MCF 10A (cell line): ENCODE measurements around the gene RASA2. TPM values are rescaled to one million over a fixed set of nuclear protein-coding genes. Genes with fewer than 3 reads are reported as not detected.
A peak's percentile ranks its signal among the peaks of the same experiment; 100 is the strongest.

ENCODE experiments used
- BruUV-seq: library from RNA; stranded (reverse); fragments of 400-500 nt; replicated peaks from 2 replicates; lab custom pipeline; 2021; lab: Mats Ljungman, UMichigan
- CTCF ChIA-PET: fragments of 300-600 bp; sonication (Branson Sonifier 250); formaldehyde crosslinking; extraction: SDS; loops from one replicate; lab custom pipeline; 2021; ENCODE audit warnings: antibody characterized with exemption, inconsistent platforms; lab: Yijun Ruan, JAX
- POLR2A ChIA-PET: fragments of 300-600, 350-650 bp; sonication (Branson Sonifier 250); formaldehyde crosslinking; extraction: SDS; loops from one replicate; lab custom pipeline; 2020; ENCODE audit warnings: antibody characterized with exemption, inconsistent platforms; lab: Yijun Ruan, JAX
- DNase-seq: peaks from one replicate; pipeline ENCODE4 v3.0.0-alpha.2; 2018; ENCODE audit not compliant: unreplicated experiment
- H3K27ac Mint-ChIP-seq: one replicate; pipeline ENCODE4 v1.8.0; 2022; ENCODE audit warnings: mild to moderate bottlenecking, low read depth, mixed read lengths; ENCODE audit not compliant: unreplicated experiment
- H3K27me3 Mint-ChIP-seq: one replicate; pipeline ENCODE4 v1.8.0; 2022; ENCODE audit warnings: mixed read lengths; ENCODE audit not compliant: insufficient read depth, unreplicated experiment
- H3K36me3 Mint-ChIP-seq: one replicate; pipeline ENCODE4 v1.8.0; 2022; ENCODE audit warnings: mild to moderate bottlenecking, moderate library complexity, mixed read lengths; ENCODE audit not compliant: insufficient read depth, unreplicated experiment
- H3K4me1 Mint-ChIP-seq: one replicate; pipeline ENCODE4 v1.8.0; 2022; ENCODE audit warnings: mixed read lengths; ENCODE audit not compliant: insufficient read depth, unreplicated experiment
- H3K4me3 Mint-ChIP-seq: one replicate; pipeline ENCODE4 v1.8.0; 2022; ENCODE audit warnings: mild to moderate bottlenecking, moderate library complexity, mixed read lengths; ENCODE audit not compliant: unreplicated experiment
- H3K9me3 Mint-ChIP-seq: one replicate; pipeline ENCODE4 v1.8.0; 2022; ENCODE audit warnings: mixed read lengths; ENCODE audit not compliant: unreplicated experiment
- intact Hi-C: fragments of 100-400 bp; cut with micrococcal nuclease; formaldehyde crosslinking; loops from 2 replicates; pipeline ENCODE4 v1.14.1; 2022
- total RNA-seq: library from RNA; stranded (reverse); gene quantifications from 2 replicates; pipeline ENCODE4 v1.2.3, GENCODE V29; 2022
- TF ChIP-seq, protein P1 (sequence below): fragments of 200-600 bp; IDR thresholded peaks from one replicate; pipeline ENCODE4 v1.8.0; 2022; ENCODE audit warnings: antibody characterized with exemption, mild to moderate bottlenecking; ENCODE audit not compliant: unreplicated experiment

Gene RASA2
- total RNA-seq, 1 experiment from 2014 or later: 19.5 TPM

DNA sequence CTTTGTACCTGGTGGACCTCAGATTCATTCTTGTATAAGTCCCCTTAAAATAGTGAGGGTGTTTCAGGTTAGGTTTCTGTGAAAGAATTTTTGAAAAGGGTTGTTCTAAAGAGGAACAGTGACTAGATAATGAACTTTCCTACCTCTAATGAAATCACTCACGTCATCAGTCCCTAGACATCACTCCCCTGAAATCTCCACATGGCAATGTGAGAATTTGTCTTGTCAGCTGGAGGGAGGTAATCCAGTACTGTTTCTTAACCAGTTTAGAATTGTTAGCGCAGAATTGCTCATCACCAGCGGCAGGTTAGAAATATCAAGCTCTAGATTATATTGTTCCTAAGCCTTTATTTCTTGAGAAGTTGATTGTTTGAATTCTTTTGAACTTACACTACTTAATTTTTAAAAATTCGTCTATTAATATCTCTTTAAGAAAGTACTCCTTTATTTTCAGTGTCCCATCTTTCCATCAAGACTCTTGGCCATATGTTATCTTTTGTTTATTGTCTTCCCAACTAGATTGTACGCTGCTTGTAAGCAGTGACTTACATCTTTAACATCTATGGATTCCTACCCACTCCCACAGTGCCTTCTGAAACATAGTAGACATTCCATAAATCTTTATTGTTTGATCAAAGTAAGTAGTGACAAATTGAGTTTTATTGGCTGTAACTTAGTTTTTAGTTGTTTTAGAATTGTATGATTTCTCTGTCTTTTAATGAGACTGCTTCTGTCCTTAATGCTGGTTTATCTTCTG, 52.8 kb downstream of the RASA2 start:
- Mint-ChIP-seq H3K36me3 (peaks cover 43% of the 10 kb centered on the region), H3K27ac (peak overlapping the region; percentile 35)
- POLR2A ChIA-PET: interaction anchor here (0.6 to 1.0 kb wide), 3 partner anchors 8 to 395 kb away, joined by 3 to 4 read pairs (median 3); no protein-coding TSS in a partner anchor

GRCh38 chr3:141540531-141540930, 53.7 kb downstream of the RASA2 start:
- Mint-ChIP-seq H3K27ac (peak overlapping the region; percentile 35), H3K9me3 (no peaks in the 10 kb centered on the region), H3K27me3 (no peaks in the 10 kb centered on the region), H3K4me1 (peaks cover 14% of the 10 kb centered on the region), H3K4me3 (no peak overlapping the region), H3K36me3 (peaks cover 51% of the 10 kb centered on the region)
- ChIA-PET CTCF (interaction anchor here (1.4 kb wide), 1 partner anchor 86 kb away, joined by 5 read pairs; no protein-coding TSS in a partner anchor), POLR2A (interaction anchor here (0.8 to 1.1 kb wide), 2 partner anchors 53 to 60 kb away, joined by 4 to 6 read pairs; no protein-coding TSS in a partner anchor)
- TF ChIP-seq, protein P1, sequence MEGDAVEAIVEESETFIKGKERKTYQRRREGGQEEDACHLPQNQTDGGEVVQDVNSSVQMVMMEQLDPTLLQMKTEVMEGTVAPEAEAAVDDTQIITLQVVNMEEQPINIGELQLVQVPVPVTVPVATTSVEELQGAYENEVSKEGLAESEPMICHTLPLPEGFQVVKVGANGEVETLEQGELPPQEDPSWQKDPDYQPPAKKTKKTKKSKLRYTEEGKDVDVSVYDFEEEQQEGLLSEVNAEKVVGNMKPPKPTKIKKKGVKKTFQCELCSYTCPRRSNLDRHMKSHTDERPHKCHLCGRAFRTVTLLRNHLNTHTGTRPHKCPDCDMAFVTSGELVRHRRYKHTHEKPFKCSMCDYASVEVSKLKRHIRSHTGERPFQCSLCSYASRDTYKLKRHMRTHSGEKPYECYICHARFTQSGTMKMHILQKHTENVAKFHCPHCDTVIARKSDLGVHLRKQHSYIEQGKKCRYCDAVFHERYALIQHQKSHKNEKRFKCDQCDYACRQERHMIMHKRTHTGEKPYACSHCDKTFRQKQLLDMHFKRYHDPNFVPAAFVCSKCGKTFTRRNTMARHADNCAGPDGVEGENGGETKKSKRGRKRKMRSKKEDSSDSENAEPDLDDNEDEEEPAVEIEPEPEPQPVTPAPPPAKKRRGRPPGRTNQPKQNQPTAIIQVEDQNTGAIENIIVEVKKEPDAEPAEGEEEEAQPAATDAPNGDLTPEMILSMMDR: no peak
- DNase-seq: no peak
- no TSS peak for BruUV-seq
- intact Hi-C loops: no loop called here

More for the DNA sequence above, 52.8 kb downstream of the RASA2 start:
- CTCF ChIA-PET: interaction anchor here (0.6 to 1.4 kb wide), 3 partner anchors 22 to 231 kb away, joined by 3 to 4 read pairs (median 4); no protein-coding TSS in a partner anchor
- DNase-seq: no peak
- no peak overlapping the region for H3K4me3 Mint-ChIP-seq
- no peaks in the 10 kb centered on the region for H3K9me3 Mint-ChIP-seq
- BruUV-seq: no TSS peak
- H3K27me3 Mint-ChIP-seq: no peaks in the 10 kb centered on the region
- peaks cover 14% of the 10 kb centered on the region for H3K4me1 Mint-ChIP-seq
- TF ChIP-seq, protein P1: no peak
- intact Hi-C loops: no loop called here

GRCh38 chr3:141542202-141542969, 55.6 kb downstream of the RASA2 start:
- DNase-seq: no peak
- POLR2A ChIA-PET: interaction anchor here (1.3 kb wide), 1 partner anchor 11 kb away, joined by 3 read pairs; no protein-coding TSS in a partner anchor
- no peak overlapping the region for H3K4me3 Mint-ChIP-seq
- CTCF ChIA-PET: interaction anchor here (0.6 kb wide), 1 partner anchor 20 kb away, joined by 3 read pairs; no protein-coding TSS in a partner anchor
- intact Hi-C loops: no loop called here
- H3K27ac Mint-ChIP-seq: no peak overlapping the region
- no TSS peak for BruUV-seq
- no peaks in the 10 kb centered on the region for H3K27me3 Mint-ChIP-seq
- TF ChIP-seq, protein P1: no peak
- H3K36me3 Mint-ChIP-seq: peaks cover 58% of the 10 kb centered on the region
- H3K9me3 Mint-ChIP-seq: peaks cover 13% of the 10 kb centered on the region
- H3K4me1 Mint-ChIP-seq: peaks cover 8% of the 10 kb centered on the region

DNA sequence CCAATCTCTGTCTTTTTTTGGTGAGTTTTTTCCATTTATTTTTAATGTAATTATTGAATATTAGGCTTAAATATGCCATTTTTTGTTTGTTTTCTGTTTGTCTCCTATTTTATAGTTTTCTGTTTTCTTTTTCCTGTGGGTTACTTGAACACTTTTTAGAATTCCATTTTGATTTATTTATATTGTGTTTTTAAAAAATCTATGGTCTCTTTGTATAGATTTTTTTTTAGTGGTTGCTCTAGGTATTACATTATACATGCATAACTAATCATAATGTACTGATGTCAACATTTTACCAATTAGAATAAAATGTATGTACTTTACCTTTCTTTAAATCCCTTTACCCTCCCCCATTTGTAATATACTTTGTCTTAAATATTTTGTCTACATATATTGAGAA, 56.2 kb downstream of the RASA2 start:
- intact Hi-C loops: no loop called here
- TF ChIP-seq, protein P1: no peak
- Mint-ChIP-seq H3K27ac (no peak overlapping the region), H3K4me1 (peaks cover 8% of the 10 kb centered on the region), H3K27me3 (no peaks in the 10 kb centered on the region), H3K9me3 (peaks cover 13% of the 10 kb centered on the region), H3K36me3 (peaks cover 64% of the 10 kb centered on the region), H3K4me3 (no peak overlapping the region)
- BruUV-seq: no TSS peak
- ChIA-PET CTCF (interaction anchor here (0.6 kb wide), 1 partner anchor 20 kb away, joined by 3 read pairs; no protein-coding TSS in a partner anchor), POLR2A (no interaction called here)
- DNase-seq: no peak
